ENCODE measurements around the gene P2RY8. TPM values are rescaled to one million over a fixed set of nuclear protein-coding genes. Genes with fewer than 3 reads are reported as not detected.

Gene P2RY8
- total RNA-seq, 1 experiment from 2014 or later: 0.37 TPM

DNA sequence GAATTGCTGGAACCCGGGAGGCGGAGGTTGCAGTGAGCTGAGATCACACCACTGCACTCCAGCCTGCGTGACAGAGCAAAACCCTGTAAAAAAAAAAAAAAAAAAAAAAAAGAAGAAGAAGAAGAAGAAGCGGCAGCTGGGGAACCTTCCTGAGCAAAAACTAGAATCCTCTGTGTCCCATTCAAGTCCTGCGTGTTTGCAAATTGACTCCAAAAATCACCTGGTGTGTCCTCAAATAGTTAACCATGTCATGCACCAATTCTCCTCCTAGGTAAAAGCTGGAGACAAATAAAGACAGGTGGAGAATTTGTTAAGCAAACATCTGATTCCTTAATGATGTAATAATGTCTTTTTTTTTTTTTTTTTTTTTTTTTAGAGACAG is 52.4 kb downstream of the P2RY8 start (continued):
- TF ChIP-seq, protein P1, sequence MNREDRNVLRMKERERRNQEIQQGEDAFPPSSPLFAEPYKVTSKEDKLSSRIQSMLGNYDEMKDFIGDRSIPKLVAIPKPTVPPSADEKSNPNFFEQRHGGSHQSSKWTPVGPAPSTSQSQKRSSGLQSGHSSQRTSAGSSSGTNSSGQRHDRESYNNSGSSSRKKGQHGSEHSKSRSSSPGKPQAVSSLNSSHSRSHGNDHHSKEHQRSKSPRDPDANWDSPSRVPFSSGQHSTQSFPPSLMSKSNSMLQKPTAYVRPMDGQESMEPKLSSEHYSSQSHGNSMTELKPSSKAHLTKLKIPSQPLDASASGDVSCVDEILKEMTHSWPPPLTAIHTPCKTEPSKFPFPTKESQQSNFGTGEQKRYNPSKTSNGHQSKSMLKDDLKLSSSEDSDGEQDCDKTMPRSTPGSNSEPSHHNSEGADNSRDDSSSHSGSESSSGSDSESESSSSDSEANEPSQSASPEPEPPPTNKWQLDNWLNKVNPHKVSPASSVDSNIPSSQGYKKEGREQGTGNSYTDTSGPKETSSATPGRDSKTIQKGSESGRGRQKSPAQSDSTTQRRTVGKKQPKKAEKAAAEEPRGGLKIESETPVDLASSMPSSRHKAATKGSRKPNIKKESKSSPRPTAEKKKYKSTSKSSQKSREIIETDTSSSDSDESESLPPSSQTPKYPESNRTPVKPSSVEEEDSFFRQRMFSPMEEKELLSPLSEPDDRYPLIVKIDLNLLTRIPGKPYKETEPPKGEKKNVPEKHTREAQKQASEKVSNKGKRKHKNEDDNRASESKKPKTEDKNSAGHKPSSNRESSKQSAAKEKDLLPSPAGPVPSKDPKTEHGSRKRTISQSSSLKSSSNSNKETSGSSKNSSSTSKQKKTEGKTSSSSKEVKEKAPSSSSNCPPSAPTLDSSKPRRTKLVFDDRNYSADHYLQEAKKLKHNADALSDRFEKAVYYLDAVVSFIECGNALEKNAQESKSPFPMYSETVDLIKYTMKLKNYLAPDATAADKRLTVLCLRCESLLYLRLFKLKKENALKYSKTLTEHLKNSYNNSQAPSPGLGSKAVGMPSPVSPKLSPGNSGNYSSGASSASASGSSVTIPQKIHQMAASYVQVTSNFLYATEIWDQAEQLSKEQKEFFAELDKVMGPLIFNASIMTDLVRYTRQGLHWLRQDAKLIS (CRISPR knock-in tag; IDR thresholded peaks at IDR 0.05; ENCODE audit: borderline replicate concordance): no peak
- TF ChIP-seq ZBTB21 (CRISPR knock-in tag; IDR thresholded peaks at IDR 0.05; ENCODE audit: borderline replicate concordance) (no peak), NR2C2 (CRISPR knock-in tag; IDR thresholded peaks at IDR 0.05) (no peak), TCF7 (CRISPR knock-in tag; IDR thresholded peaks at IDR 0.05; ENCODE audit: low read depth) (no peak), CREB1 (CRISPR knock-in tag; IDR thresholded peaks at IDR 0.05) (no peak)
- TF ChIP-seq, protein P2, sequence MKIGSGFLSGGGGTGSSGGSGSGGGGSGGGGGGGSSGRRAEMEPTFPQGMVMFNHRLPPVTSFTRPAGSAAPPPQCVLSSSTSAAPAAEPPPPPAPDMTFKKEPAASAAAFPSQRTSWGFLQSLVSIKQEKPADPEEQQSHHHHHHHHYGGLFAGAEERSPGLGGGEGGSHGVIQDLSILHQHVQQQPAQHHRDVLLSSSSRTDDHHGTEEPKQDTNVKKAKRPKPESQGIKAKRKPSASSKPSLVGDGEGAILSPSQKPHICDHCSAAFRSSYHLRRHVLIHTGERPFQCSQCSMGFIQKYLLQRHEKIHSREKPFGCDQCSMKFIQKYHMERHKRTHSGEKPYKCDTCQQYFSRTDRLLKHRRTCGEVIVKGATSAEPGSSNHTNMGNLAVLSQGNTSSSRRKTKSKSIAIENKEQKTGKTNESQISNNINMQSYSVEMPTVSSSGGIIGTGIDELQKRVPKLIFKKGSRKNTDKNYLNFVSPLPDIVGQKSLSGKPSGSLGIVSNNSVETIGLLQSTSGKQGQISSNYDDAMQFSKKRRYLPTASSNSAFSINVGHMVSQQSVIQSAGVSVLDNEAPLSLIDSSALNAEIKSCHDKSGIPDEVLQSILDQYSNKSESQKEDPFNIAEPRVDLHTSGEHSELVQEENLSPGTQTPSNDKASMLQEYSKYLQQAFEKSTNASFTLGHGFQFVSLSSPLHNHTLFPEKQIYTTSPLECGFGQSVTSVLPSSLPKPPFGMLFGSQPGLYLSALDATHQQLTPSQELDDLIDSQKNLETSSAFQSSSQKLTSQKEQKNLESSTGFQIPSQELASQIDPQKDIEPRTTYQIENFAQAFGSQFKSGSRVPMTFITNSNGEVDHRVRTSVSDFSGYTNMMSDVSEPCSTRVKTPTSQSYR (CRISPR knock-in tag; IDR thresholded peaks at IDR 0.05): no peak
- TF ChIP-seq, protein P3, sequence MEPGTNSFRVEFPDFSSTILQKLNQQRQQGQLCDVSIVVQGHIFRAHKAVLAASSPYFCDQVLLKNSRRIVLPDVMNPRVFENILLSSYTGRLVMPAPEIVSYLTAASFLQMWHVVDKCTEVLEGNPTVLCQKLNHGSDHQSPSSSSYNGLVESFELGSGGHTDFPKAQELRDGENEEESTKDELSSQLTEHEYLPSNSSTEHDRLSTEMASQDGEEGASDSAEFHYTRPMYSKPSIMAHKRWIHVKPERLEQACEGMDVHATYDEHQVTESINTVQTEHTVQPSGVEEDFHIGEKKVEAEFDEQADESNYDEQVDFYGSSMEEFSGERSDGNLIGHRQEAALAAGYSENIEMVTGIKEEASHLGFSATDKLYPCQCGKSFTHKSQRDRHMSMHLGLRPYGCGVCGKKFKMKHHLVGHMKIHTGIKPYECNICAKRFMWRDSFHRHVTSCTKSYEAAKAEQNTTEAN (CRISPR knock-in tag; IDR thresholded peaks at IDR 0.05): no peak

DNA sequence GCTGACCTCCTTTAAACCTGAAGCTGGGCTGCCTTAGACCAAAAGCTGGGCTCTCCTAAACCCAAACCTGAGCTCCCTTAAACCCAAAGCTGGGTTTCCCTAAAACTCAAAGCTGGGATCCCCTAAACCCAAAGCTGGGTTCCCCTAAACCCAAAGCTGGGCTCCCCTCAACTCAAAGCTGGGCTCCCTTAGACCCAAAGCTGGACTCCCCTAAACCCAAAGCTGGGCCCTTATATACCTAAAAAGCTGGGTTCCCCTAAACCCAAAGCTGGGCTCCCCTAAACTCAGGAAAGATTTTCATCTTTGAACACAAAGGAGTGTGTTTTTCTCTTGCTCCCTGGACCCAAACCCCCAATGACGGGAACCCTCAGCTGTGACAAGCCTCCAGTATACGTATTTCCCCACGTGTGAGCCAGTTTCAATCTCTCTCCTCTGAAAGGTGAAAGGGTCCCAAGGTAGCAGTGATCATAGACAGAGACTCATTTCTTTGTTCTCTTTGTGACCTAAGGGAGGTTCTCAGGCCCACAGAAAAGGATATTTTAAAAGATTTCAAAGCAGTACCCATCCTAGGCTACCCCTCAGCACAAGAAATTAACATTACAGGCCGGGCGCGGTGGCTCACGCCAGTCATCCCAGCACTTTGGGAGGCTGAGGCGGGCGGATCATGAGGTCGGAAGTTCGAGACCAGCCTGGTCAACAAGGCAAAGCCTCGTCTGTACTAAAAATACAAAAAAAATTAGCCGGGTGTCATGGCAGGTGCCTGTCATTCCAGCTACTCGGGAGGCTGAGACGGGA is 52.9 kb downstream of the P2RY8 start:
- 0 out of 2 replicates have a peak overlapping the region, but pooled peaks have one; percentile 61 for H3K27ac Mint-ChIP-seq
- H3K4me1 Mint-ChIP-seq: peaks cover 11% of the 10 kb centered on the region
- DNase-seq (ENCODE audit: low spot score) (no peak), ATAC-seq (no peak)
- POLR2A ChIA-PET: no interaction called here
- H3K27me3 Mint-ChIP-seq (ENCODE audit: low read depth): peaks cover 15% of the 10 kb centered on the region
- CTCF ChIA-PET: no interaction called here
- H3K9me3 Mint-ChIP-seq: peaks cover 24% of the 10 kb centered on the region
- peaks cover 22% of the 10 kb centered on the region for H3K36me3 Mint-ChIP-seq
- H3K4me3 Mint-ChIP-seq: no peak overlapping the region
- TF ChIP-seq, protein P4, sequence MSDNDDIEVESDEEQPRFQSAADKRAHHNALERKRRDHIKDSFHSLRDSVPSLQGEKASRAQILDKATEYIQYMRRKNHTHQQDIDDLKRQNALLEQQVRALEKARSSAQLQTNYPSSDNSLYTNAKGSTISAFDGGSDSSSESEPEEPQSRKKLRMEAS (CRISPR knock-in tag; IDR thresholded peaks at IDR 0.05): no peak
- TF ChIP-seq, protein P5, sequence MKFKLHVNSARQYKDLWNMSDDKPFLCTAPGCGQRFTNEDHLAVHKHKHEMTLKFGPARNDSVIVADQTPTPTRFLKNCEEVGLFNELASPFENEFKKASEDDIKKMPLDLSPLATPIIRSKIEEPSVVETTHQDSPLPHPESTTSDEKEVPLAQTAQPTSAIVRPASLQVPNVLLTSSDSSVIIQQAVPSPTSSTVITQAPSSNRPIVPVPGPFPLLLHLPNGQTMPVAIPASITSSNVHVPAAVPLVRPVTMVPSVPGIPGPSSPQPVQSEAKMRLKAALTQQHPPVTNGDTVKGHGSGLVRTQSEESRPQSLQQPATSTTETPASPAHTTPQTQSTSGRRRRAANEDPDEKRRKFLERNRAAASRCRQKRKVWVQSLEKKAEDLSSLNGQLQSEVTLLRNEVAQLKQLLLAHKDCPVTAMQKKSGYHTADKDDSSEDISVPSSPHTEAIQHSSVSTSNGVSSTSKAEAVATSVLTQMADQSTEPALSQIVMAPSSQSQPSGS (CRISPR knock-in tag; IDR thresholded peaks at IDR 0.05; ENCODE audit: borderline replicate concordance, low read depth): no peak
- TF ChIP-seq, protein P2 (CRISPR knock-in tag; IDR thresholded peaks at IDR 0.05): no peak
- TF ChIP-seq FOXK1 (CRISPR knock-in tag; IDR thresholded peaks at IDR 0.05): no peak
- no peak for TF ChIP-seq EMX1 (CRISPR knock-in tag; IDR thresholded peaks at IDR 0.05)
- TF ChIP-seq, protein P6, sequence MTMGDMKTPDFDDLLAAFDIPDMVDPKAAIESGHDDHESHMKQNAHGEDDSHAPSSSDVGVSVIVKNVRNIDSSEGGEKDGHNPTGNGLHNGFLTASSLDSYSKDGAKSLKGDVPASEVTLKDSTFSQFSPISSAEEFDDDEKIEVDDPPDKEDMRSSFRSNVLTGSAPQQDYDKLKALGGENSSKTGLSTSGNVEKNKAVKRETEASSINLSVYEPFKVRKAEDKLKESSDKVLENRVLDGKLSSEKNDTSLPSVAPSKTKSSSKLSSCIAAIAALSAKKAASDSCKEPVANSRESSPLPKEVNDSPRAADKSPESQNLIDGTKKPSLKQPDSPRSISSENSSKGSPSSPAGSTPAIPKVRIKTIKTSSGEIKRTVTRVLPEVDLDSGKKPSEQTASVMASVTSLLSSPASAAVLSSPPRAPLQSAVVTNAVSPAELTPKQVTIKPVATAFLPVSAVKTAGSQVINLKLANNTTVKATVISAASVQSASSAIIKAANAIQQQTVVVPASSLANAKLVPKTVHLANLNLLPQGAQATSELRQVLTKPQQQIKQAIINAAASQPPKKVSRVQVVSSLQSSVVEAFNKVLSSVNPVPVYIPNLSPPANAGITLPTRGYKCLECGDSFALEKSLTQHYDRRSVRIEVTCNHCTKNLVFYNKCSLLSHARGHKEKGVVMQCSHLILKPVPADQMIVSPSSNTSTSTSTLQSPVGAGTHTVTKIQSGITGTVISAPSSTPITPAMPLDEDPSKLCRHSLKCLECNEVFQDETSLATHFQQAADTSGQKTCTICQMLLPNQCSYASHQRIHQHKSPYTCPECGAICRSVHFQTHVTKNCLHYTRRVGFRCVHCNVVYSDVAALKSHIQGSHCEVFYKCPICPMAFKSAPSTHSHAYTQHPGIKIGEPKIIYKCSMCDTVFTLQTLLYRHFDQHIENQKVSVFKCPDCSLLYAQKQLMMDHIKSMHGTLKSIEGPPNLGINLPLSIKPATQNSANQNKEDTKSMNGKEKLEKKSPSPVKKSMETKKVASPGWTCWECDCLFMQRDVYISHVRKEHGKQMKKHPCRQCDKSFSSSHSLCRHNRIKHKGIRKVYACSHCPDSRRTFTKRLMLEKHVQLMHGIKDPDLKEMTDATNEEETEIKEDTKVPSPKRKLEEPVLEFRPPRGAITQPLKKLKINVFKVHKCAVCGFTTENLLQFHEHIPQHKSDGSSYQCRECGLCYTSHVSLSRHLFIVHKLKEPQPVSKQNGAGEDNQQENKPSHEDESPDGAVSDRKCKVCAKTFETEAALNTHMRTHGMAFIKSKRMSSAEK (CRISPR knock-in tag; IDR thresholded peaks at IDR 0.05; ENCODE audit: borderline replicate concordance): no peak
- no peak for TF ChIP-seq CREB1 (CRISPR knock-in tag; IDR thresholded peaks at IDR 0.05)
- TF ChIP-seq, protein P7, sequence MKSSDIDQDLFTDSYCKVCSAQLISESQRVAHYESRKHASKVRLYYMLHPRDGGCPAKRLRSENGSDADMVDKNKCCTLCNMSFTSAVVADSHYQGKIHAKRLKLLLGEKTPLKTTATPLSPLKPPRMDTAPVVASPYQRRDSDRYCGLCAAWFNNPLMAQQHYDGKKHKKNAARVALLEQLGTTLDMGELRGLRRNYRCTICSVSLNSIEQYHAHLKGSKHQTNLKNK (CRISPR knock-in tag; IDR thresholded peaks at IDR 0.05): no peak
- TF ChIP-seq IRF2 (CRISPR knock-in tag; IDR thresholded peaks at IDR 0.05; ENCODE audit: borderline replicate concordance, low read depth): no peak
- TF ChIP-seq, protein P8, sequence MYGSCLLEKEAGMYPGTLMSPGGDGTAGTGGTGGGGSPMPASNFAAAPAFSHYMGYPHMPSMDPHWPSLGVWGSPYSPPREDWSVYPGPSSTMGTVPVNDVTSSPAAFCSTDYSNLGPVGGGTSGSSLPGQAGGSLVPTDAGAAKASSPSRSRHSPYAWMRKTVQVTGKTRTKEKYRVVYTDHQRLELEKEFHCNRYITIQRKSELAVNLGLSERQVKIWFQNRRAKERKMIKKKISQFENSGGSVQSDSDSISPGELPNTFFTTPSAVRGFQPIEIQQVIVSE (CRISPR knock-in tag; IDR thresholded peaks at IDR 0.05; ENCODE audit: borderline replicate concordance): no peak
